NCI-H1436 treated with DMSO at 0.1 percent for 48 hours (cell line): ENCODE results near the gene TIAM2.

Experiments used
- DNase-seq: peaks from one replicate; lab custom pipeline; 2025; lab: John Stamatoyannopoulos, UW

Gene TIAM2

GRCh38 chr6:155026022-155026705 lies 31.0 kb downstream of the TIAM2 start:
- DNase-seq = no peak

DNA sequence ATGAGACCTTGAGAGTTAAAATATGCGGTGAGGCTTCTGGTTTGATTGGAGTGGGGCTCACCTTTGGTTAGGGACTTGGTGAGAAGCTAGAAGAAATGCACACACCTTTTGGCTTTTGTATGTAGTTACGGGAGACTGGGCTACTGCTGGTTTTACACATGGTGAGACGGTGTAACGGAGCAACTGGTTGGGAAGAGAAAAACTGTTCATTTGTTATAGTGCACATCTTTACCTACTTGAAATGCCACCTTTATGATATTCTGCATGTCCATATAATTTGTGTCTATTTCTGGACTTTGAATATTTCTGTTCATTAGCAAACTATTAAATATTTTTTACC lies 31.6 kb downstream of the TIAM2 start:
- no peak for DNase-seq

GRCh38 chr6:155030148-155030720 lies 35.1 kb downstream of the TIAM2 start:
- no peak for DNase-seq

- no peak for DNase-seq
Measured at GRCh38 chr6:155031091-155031490, 36.0 kb downstream of the TIAM2 start.

GRCh38 chr6:155033021-155033791 lies 38.1 kb downstream of the TIAM2 start:
- DNase-seq = no peak

GRCh38 chr6:155036907-155037306 lies 41.8 kb downstream of the TIAM2 start:
- DNase-seq = no peak

- DNase-seq = no peak
Measured at GRCh38 chr6:155038104-155038503, 43.0 kb downstream of the TIAM2 start.

GRCh38 chr6:155038527-155038926 lies 43.4 kb downstream of the TIAM2 start:
- no peak for DNase-seq

GRCh38 chr6:155039618-155040017 lies 44.5 kb downstream of the TIAM2 start:
- no peak for DNase-seq

- DNase-seq = no peak
Measured at GRCh38 chr6:155040154-155040553, 45.0 kb downstream of the TIAM2 start.

GRCh38 chr6:155040901-155041650 lies 46.0 kb downstream of the TIAM2 start:
- no peak for DNase-seq

GRCh38 chr6:155041741-155042279 lies 46.7 kb downstream of the TIAM2 start:
- DNase-seq = no peak

DNA sequence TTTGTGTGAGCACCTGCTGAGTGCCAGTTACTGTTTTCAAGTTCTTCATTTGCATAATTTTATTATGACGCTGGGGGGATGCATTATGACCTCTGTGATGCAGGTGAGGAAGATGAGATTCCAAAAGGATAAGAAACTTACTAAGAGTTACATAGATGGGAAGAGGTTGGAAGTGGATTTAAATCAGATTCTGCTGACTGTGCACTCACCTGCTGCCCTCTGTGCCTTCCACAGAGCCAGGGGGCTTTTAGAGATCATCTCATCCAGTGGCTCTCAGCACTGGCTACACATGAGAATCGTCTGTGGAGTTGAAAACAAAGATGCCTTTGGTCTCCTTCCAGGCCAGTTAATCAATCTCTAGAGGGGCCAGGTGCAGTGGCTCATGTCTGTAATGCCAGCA lies 47.9 kb downstream of the TIAM2 start:
- no peak for DNase-seq

DNA sequence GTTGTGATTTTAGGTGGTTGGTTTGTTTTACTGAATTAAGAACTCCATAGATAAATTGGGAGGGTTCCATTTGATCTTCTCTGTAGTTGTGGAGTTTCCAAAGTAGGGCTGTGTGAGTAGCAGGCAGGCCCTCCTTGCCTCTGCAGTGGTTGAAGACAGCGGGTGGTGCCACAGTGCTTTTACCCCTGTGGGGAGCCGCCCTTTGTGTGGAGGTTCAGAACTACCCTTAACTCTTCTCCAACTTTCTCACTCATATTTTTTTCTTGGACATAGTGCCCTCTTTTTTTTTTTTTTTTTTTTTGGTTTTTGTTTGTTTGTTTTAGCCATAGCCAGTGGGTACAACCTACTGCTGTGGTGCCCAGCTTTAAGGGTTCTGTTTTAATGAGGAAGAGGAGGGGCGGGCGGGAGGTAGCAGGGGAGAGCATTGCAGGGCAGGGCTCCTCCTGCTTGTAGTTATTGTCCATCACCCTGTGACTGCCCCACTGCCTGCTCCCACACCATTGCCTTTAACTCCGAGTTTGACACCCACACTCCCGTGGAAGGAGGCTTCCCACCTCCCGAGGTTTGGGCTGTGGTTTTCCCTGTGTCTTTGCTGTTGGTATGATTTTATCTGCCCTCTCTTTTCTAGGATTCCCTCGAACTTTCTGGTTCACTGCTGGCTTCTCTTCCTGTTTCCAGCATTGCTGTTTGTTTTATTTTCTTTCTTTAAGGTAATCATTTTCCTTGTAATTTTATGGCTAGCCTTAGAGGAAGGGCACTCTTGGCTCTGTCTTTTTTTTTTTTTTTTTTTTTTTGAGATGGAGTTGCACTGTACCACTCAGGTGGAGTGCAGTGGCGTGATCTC lies 50.7 kb downstream of the TIAM2 start:
- no peak for DNase-seq

DNA sequence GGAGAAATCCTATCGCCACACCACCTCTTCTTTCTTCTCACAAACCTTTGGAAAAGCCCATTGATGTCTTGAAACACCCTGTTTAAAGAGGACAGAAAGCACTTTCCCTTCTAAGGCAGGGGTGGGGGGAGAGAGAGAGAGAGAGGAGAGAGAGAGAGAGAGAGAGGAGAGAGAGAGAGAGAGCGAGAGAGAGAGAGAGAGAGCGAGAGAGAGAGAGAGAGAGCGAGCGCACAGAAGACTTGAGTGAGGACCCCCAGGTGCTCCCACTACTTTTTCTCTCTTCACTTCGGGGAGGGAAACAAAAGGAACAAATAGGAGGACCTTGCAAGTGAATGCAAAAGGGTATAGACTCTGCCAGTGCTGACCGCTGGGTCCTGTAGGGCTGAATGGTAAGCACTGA lies 52.4 kb downstream of the TIAM2 start:
- DNase-seq = no peak

DNA sequence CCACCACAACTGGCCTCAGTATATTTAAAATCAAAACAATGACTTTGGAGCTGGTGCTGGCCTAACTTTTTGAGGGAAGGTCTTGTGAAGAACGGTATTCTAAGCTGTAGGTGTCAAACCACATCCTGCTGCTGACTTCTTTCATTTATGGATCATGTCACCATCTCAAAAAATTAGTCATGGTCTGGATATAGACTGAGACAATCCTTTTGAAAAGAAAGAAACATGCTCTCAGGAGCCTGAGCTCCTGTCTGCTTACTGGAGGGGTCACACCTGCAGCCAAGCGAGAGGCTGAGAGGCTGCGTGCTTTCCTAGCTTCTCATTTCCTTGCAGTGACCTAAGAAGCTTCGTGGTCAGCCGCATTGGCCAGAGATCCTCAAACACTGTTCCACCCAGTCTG lies 55.2 kb downstream of the TIAM2 start:
- no peak for DNase-seq

DNA sequence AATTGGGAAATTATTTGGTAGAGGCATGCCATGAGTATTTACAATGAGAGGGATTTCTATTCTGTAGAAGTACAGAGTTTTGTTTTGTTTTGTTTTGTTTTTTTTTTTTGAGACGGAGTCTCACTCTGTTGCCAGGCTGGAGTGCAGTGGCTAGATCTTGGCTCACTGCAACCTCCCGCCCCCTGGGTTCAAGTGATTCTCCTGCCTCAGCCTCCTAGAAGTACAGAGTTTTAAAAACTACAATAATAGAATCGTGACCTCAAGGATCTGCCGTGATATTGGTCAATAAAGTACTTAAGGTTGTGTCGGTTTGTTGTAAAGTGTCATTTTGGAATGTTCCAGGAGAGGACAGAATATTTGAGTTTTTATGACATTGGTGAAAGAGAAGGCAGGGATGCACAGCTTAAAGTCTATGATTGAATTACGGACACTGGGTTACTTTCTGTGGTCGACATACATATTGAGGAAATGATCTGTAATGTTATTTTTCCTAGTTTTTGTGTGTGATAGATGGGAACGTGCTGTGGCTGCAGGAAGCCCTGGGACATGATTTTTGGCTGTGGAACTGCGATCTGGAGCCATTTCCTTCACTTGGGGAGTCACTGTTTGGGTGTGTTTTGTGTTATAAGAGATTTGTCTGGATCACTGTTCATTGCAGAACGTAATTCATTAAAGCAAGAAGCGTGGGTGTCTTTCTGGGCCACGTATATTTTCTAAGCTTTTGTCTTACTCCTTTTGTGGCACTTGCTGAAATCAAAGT lies 59.6 kb downstream of the TIAM2 start:
- DNase-seq = no peak

GRCh38 chr6:155055729-155056128 lies 60.6 kb downstream of the TIAM2 start:
- DNase-seq = no peak

DNA sequence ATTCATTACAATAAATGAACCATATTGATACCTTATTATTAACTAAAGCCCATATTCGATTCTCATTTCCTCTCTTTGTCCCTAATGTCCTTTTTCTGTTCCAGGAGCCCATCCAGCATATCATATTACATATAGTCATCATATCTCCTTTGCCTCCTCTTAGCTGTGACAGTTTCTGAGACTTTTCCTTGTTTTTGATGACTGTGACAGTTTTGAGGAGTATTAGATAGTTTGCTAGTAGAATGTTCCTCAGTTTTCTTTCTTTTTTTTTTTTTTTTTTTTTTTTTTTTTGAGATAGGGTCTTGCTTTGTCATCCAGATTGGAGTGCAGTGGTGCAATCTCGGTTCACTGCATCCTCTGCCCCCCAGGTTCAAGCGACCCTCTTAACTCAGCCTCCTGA lies 61.6 kb downstream of the TIAM2 start:
- DNase-seq = no peak

DNA sequence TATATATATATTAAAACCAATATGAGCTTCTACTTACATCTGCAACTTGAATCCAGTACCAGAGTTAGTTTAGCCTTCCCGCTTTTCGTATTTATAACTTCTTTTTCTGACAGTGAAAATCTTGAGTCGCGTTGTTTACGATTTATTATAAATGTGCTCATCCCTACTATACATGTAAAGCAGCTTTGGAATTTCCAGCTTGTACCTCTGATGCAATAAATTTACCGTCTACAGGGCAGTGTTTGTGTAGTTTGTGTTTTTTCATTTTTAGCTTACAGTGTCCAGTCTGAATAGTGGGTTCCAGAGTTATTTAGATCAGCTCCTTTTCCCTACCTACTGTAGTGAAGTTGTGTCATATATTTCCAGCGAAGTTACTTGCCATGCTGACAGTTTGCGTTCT lies 66.3 kb downstream of the TIAM2 start:
- DNase-seq = no peak

- no peak for DNase-seq
Measured at GRCh38 chr6:155062866-155063341, 67.8 kb downstream of the TIAM2 start.
